ENCODE results near the gene FOXO1. TPM values are rescaled to one million over a fixed set of nuclear protein-coding genes. Genes with fewer than 3 reads are reported as not detected.

Gene FOXO1
- total and polyA plus RNA-seq, 2 donors (not counting 1 experiment from before 2014, with no cell fraction given): 1.9 to 2.5 TPM

DNA sequence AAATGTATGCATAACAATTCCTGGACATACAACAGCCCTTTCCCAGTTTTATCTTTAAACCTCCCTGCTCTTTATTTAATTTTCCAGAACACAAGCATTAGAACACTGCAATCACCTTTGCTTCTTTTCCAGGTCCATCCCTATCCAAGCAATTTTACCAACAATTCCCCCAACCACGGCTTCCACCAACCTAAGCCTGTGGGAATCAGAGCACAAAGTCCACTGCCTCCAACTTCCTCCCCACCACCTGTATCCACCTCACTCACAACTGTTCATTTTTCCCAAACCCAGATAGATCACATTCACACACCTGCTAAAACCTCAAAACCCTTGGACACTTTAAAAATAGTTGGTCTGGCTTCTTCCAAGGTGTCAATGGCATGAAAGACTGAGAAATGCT is 39.5 kb downstream of the FOXO1 start:
- Histone ChIP-seq H3K79me2 (ENCODE audit: control insufficient read depth, insufficient read depth, low read length) (no peaks in the 10 kb centered on the region), H3K27me3 (ENCODE audit: control insufficient read depth, insufficient read depth, low read length) (no peaks in the 10 kb centered on the region), H3K4me3 (replicated peaks in 1 of 4; ENCODE audit: control extremely low read depth in 1 of 4, insufficient read depth in 1 of 4, low read depth in 3 of 4, low read length in 4 of 4) (no peak overlapping the region), H2AFZ (ENCODE audit: low read length) (no peak overlapping the region), H3K4me2 (ENCODE audit: extremely low read depth, insufficient read depth, low read length) (no peak overlapping the region), H3K4me1 (ENCODE audit: control insufficient read depth, extremely low read depth, insufficient read depth, low read length) (no peaks in the 10 kb centered on the region), H4K20me1 (ENCODE audit: control insufficient read depth, extremely low read depth, insufficient read depth, low read length) (no peaks in the 10 kb centered on the region), H3K9me3 (ENCODE audit: control insufficient read depth, insufficient read depth, low read depth, low read length) (no peaks in the 10 kb centered on the region), H3K27ac (ENCODE audit: insufficient read depth, low read length) (no peak overlapping the region), H3K36me3 (ENCODE audit: control insufficient read depth, insufficient read depth, low read length) (no peaks in the 10 kb centered on the region), H3K9ac (ENCODE audit: insufficient read depth, low read length) (no peak overlapping the region)
- no peak for TF ChIP-seq EZH2 (IDR thresholded peaks at IDR 0.05; ENCODE audit: low read length, missing control alignments)
- TF ChIP-seq, protein P1, sequence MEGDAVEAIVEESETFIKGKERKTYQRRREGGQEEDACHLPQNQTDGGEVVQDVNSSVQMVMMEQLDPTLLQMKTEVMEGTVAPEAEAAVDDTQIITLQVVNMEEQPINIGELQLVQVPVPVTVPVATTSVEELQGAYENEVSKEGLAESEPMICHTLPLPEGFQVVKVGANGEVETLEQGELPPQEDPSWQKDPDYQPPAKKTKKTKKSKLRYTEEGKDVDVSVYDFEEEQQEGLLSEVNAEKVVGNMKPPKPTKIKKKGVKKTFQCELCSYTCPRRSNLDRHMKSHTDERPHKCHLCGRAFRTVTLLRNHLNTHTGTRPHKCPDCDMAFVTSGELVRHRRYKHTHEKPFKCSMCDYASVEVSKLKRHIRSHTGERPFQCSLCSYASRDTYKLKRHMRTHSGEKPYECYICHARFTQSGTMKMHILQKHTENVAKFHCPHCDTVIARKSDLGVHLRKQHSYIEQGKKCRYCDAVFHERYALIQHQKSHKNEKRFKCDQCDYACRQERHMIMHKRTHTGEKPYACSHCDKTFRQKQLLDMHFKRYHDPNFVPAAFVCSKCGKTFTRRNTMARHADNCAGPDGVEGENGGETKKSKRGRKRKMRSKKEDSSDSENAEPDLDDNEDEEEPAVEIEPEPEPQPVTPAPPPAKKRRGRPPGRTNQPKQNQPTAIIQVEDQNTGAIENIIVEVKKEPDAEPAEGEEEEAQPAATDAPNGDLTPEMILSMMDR (conservative IDR thresholded peaks at IDR 0.05 in 1 of 2, IDR thresholded peaks at IDR 0.05 in 1 of 2; ENCODE audit: low read depth in 1 of 2, low read length in 2 of 2): no peak
- DNase-seq (ENCODE audit: low read depth in 2 of 2): no peak

DNA sequence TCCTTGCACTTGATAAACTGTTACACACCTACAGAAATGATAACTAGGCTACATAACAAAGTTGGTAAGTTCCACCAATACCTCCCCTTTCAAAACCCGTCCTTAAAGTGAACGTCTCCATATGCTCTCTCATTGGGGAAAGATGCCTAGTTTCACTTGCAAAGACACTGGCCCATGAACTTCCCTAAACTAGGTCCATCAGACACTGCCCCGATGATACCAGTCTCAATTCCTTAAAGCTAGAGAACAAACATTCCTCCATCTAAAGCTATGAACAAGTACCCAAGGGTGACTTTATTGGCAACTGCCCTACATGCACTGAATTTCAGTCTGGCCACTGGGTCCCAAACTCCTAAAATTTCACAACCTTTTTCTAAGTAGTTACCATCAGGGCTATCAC is 39.9 kb downstream of the FOXO1 start:
- Histone ChIP-seq H3K4me3 (replicated peaks in 1 of 4; ENCODE audit: control extremely low read depth in 1 of 4, insufficient read depth in 1 of 4, low read depth in 3 of 4, low read length in 4 of 4) (no peak overlapping the region), H2AFZ (ENCODE audit: low read length) (no peak overlapping the region)
- no peak for TF ChIP-seq EZH2 (IDR thresholded peaks at IDR 0.05; ENCODE audit: low read length, missing control alignments)
- TF ChIP-seq, protein P1 (conservative IDR thresholded peaks at IDR 0.05 in 1 of 2, IDR thresholded peaks at IDR 0.05 in 1 of 2; ENCODE audit: low read depth in 1 of 2, low read length in 2 of 2): no peak

GRCh38 chr13:40624986-40625385 is 41.5 kb downstream of the FOXO1 start:
- H4K20me1 ChIP-seq (ENCODE audit: control insufficient read depth, extremely low read depth, insufficient read depth, low read length): no peaks in the 10 kb centered on the region

More for the DNA sequence above, 39.9 kb downstream of the FOXO1 start:
- H4K20me1 ChIP-seq (ENCODE audit: control insufficient read depth, extremely low read depth, insufficient read depth, low read length): no peaks in the 10 kb centered on the region
- no peaks in the 10 kb centered on the region for H3K9me3 ChIP-seq (ENCODE audit: control insufficient read depth, insufficient read depth, low read depth, low read length)
- H3K36me3 ChIP-seq (ENCODE audit: control insufficient read depth, insufficient read depth, low read length): no peaks in the 10 kb centered on the region
- H3K27ac ChIP-seq (ENCODE audit: insufficient read depth, low read length): no peak overlapping the region
- H3K79me2 ChIP-seq (ENCODE audit: control insufficient read depth, insufficient read depth, low read length): no peaks in the 10 kb centered on the region
- no peak overlapping the region for H3K4me2 ChIP-seq (ENCODE audit: extremely low read depth, insufficient read depth, low read length)
- no peaks in the 10 kb centered on the region for H3K27me3 ChIP-seq (ENCODE audit: control insufficient read depth, insufficient read depth, low read length)
- no peaks in the 10 kb centered on the region for H3K4me1 ChIP-seq (ENCODE audit: control insufficient read depth, extremely low read depth, insufficient read depth, low read length)
- no peak for DNase-seq (ENCODE audit: low read depth in 2 of 2)
- H3K9ac ChIP-seq (ENCODE audit: insufficient read depth, low read length): no peak overlapping the region

More at GRCh38 chr13:40624986-40625385, 41.5 kb downstream of the FOXO1 start:
- Histone ChIP-seq H3K27me3 (ENCODE audit: control insufficient read depth, insufficient read depth, low read length) (no peaks in the 10 kb centered on the region), H3K27ac (ENCODE audit: insufficient read depth, low read length) (no peak overlapping the region), H3K9ac (ENCODE audit: insufficient read depth, low read length) (no peak overlapping the region), H3K36me3 (ENCODE audit: control insufficient read depth, insufficient read depth, low read length) (no peaks in the 10 kb centered on the region), H3K4me2 (ENCODE audit: extremely low read depth, insufficient read depth, low read length) (no peak overlapping the region), H3K4me1 (ENCODE audit: control insufficient read depth, extremely low read depth, insufficient read depth, low read length) (no peaks in the 10 kb centered on the region), H3K4me3 (replicated peaks in 1 of 4; ENCODE audit: control extremely low read depth in 1 of 4, insufficient read depth in 1 of 4, low read depth in 3 of 4, low read length in 4 of 4) (no peak overlapping the region), H2AFZ (ENCODE audit: low read length) (no peak overlapping the region), H3K9me3 (ENCODE audit: control insufficient read depth, insufficient read depth, low read depth, low read length) (no peaks in the 10 kb centered on the region), H3K79me2 (ENCODE audit: control insufficient read depth, insufficient read depth, low read length) (no peaks in the 10 kb centered on the region)
- TF ChIP-seq, protein P1 (conservative IDR thresholded peaks at IDR 0.05 in 1 of 2, IDR thresholded peaks at IDR 0.05 in 1 of 2; ENCODE audit: low read depth in 1 of 2, low read length in 2 of 2): no peak
- TF ChIP-seq EZH2 (IDR thresholded peaks at IDR 0.05; ENCODE audit: low read length, missing control alignments): no peak
- no peak for DNase-seq (ENCODE audit: low read depth in 2 of 2)
